ENCODE results near the gene GALNS. TPM values are rescaled to one million over a fixed set of nuclear protein-coding genes. Genes with fewer than 3 reads are reported as not detected.
"Not testable (repeated sequence)": the region's sequence is repeated elsewhere in the genome, so short reads cannot be mapped to it uniquely, and the experiment has no call there.

Gene GALNS
- total RNA-seq, 2 experiments from 2014 or later: 18.4 to 19.7 TPM

- CTCF ChIA-PET: interaction anchor here (3.1 kb wide), 1 partner anchor 55 kb away, joined by 16 read pairs; no protein-coding TSS in a partner anchor
These were observed 64.6 kb downstream of the GALNS start for GRCh38 chr16:88792078-88792550.

GRCh38 chr16:88790312-88791211 lies 66.2 kb downstream of the GALNS start:
- peak overlapping the region; percentile 47 to 75 for H3K27ac ChIP-seq (ENCODE audit: low read depth in 1 of 2, low read length in 2 of 2)

More at GRCh38 chr16:88792078-88792550, 64.6 kb downstream of the GALNS start:
- Mint-ChIP-seq H3K4me3 (peak overlapping the region; percentile 25), H3K9me3 (no peaks in the 10 kb centered on the region), H3K27ac (peak overlapping the region; percentile 86), H3K4me1 (ENCODE audit: low read depth) (peaks cover 59% of the 10 kb centered on the region), H3K27me3 (no peaks in the 10 kb centered on the region), H3K36me3 (ENCODE audit: low read depth) (no peaks in the 10 kb centered on the region)
- Histone ChIP-seq H3K36me3 (ENCODE audit: insufficient read depth, low read length) (no peaks in the 10 kb centered on the region), H3K4me3 (ENCODE audit: low read length) (no peak overlapping the region), H3K9me3 (ENCODE audit: control insufficient read depth in 1 of 2, insufficient read depth in 1 of 2, low read length in 2 of 2) (no peaks in the 10 kb centered on the region), H3K27ac (ENCODE audit: low read depth in 1 of 2, low read length in 2 of 2) (peak overlapping the region; percentile 26 to 70), H3K27me3 (ENCODE audit: control insufficient read depth in 1 of 2, insufficient read depth in 2 of 2, low read length in 2 of 2) (no peaks in the 10 kb centered on the region), H3K4me1 (ENCODE audit: insufficient read depth, low read length) (peaks cover 73% of the 10 kb centered on the region)
- intact Hi-C loops (cut with DNase I, micrococcal nuclease): no loop called here
- TF ChIP-seq CTCF (IDR thresholded peaks at IDR 0.05): no peak
- POLR2A ChIA-PET: interaction anchor here (1.2 kb wide), 2 partner anchors 8 to 92 kb away, joined by 3 to 6 read pairs; no protein-coding TSS in a partner anchor
- DNase-seq (no peak), ATAC-seq (ENCODE audit: poor library complexity) (no peak)

GRCh38 chr16:88789594-88789993 lies 67.2 kb downstream of the GALNS start:
- H3K36me3 Mint-ChIP-seq (ENCODE audit: low read depth): no peaks in the 10 kb centered on the region
- H3K27me3 ChIP-seq (ENCODE audit: control insufficient read depth in 1 of 2, insufficient read depth in 2 of 2, low read length in 2 of 2): no peaks in the 10 kb centered on the region
- H3K36me3 ChIP-seq (ENCODE audit: insufficient read depth, low read length): no peaks in the 10 kb centered on the region
- peak overlapping the region; percentile 86 for H3K27ac Mint-ChIP-seq
- H3K27ac ChIP-seq (ENCODE audit: low read depth in 1 of 2, low read length in 2 of 2): no peak overlapping the region
- no peak for TF ChIP-seq CTCF (IDR thresholded peaks at IDR 0.05)
- H3K27me3 Mint-ChIP-seq: no peaks in the 10 kb centered on the region
- no peaks in the 10 kb centered on the region for H3K9me3 Mint-ChIP-seq
- CTCF ChIA-PET: interaction anchor here (1.8 kb wide), 1 partner anchor 52 kb away, joined by 5 read pairs; no protein-coding TSS in a partner anchor
- no peaks in the 10 kb centered on the region for H3K9me3 ChIP-seq (ENCODE audit: control insufficient read depth in 1 of 2, insufficient read depth in 1 of 2, low read length in 2 of 2)
- ATAC-seq (ENCODE audit: poor library complexity): no peak
- peaks cover 59% of the 10 kb centered on the region for H3K4me1 ChIP-seq (ENCODE audit: insufficient read depth, low read length)
- peak overlapping the region; percentile 77 for H3K4me3 Mint-ChIP-seq
- DNase-seq: peak in 1 of 14 experiments; percentile 41
- POLR2A ChIA-PET: no interaction called here
- peaks cover 43% of the 10 kb centered on the region for H3K4me1 Mint-ChIP-seq (ENCODE audit: low read depth)
- intact Hi-C loops (cut with DNase I, micrococcal nuclease): no loop called here
- H3K4me3 ChIP-seq (ENCODE audit: low read length): no peak overlapping the region

More at GRCh38 chr16:88790312-88791211, 66.2 kb downstream of the GALNS start:
- ChIA-PET CTCF (interaction anchor here (1.8 kb wide), 1 partner anchor 53 kb away, joined by 5 read pairs; no protein-coding TSS in a partner anchor), POLR2A (no interaction called here)
- Mint-ChIP-seq H3K4me1 (ENCODE audit: low read depth) (peaks cover 53% of the 10 kb centered on the region), H3K36me3 (ENCODE audit: low read depth) (no peaks in the 10 kb centered on the region), H3K27me3 (no peaks in the 10 kb centered on the region), H3K27ac (peak overlapping the region; percentile 86), H3K9me3 (no peaks in the 10 kb centered on the region), H3K4me3 (peak overlapping the region; percentile 77)
- no peak for TF ChIP-seq CTCF (IDR thresholded peaks at IDR 0.05)
- Histone ChIP-seq H3K27me3 (ENCODE audit: control insufficient read depth in 1 of 2, insufficient read depth in 2 of 2, low read length in 2 of 2) (no peaks in the 10 kb centered on the region), H3K9me3 (ENCODE audit: control insufficient read depth in 1 of 2, insufficient read depth in 1 of 2, low read length in 2 of 2) (no peaks in the 10 kb centered on the region), H3K36me3 (ENCODE audit: insufficient read depth, low read length) (no peaks in the 10 kb centered on the region), H3K4me3 (ENCODE audit: low read length) (peak overlapping the region; percentile 36), H3K4me1 (ENCODE audit: insufficient read depth, low read length) (peaks cover 67% of the 10 kb centered on the region)
- ATAC-seq (ENCODE audit: poor library complexity) (peak; percentile 68), DNase-seq (peak in 12 of 14 experiments; percentile 37 to 83 (median 56))
- intact Hi-C loops (cut with DNase I, micrococcal nuclease): no loop called here

- H3K4me3 Mint-ChIP-seq; H3K9me3 Mint-ChIP-seq; H3K9me3 ChIP-seq (ENCODE audit: control insufficient read depth in 1 of 2, insufficient read depth in 1 of 2, low read length in 2 of 2); H3K36me3 Mint-ChIP-seq (ENCODE audit: low read depth); H3K36me3 ChIP-seq (ENCODE audit: insufficient read depth, low read length); DNase-seq; H3K27me3 Mint-ChIP-seq; H3K4me3 ChIP-seq (ENCODE audit: low read length); ATAC-seq (ENCODE audit: poor library complexity); POLR2A ChIA-PET; H3K27ac Mint-ChIP-seq; H3K27ac ChIP-seq (ENCODE audit: low read depth in 1 of 2, low read length in 2 of 2); H3K27me3 ChIP-seq (ENCODE audit: control insufficient read depth in 1 of 2, insufficient read depth in 2 of 2, low read length in 2 of 2); intact Hi-C loops (cut with DNase I, micrococcal nuclease): not testable (repeated sequence)
- CTCF ChIA-PET: interaction anchor here (1.8 kb wide), 1 partner anchor 51 kb away, joined by 5 read pairs; no protein-coding TSS in a partner anchor
- H3K4me1 ChIP-seq (ENCODE audit: insufficient read depth, low read length): peaks cover 56% of the 10 kb centered on the region
- H3K4me1 Mint-ChIP-seq (ENCODE audit: low read depth): peaks cover 41% of the 10 kb centered on the region
These were observed 68.0 kb downstream of the GALNS start for GRCh38 chr16:88788749-88789148.
